Measurements from ENCODE around the gene DCTN4. TPM values are rescaled to one million over a fixed set of nuclear protein-coding genes. Genes with fewer than 3 reads are reported as not detected.

Gene DCTN4
- polyA plus RNA-seq, 2 of the 4 experiments (the other 2 are of a cell fraction): 18.7 to 38.4 TPM

GRCh38 chr5:150762211-150762610 is 3.4 kb upstream of the DCTN4 start:
- FAIRE-seq (no peak), ATAC-seq (no peak), DNase-seq (ENCODE audit: low read depth in 1 of 2, low spot score in 1 of 2) (no peak)
- 66% methylated on average over 5 of the region's 5 CpGs for WGBS (ENCODE audit: missing lambda C conversion rate)
- peaks cover 3% of the 10 kb centered on the region for H3K4me1 ChIP-seq
- ChIA-PET POLR2A (no interaction called here), CTCF (interaction anchor here (0.6 to 3.2 kb wide), 3 partner anchors 15 to 263 kb away, joined by 3 to 15 read pairs (median 4); partner anchors contain the start of gene SMIM3)
- peaks cover 8% of the 10 kb centered on the region; the same call in 1 of the 3 replicates for H3K9me3 ChIP-seq
- H3K27ac ChIP-seq: no peak overlapping the region
- H3K4me3 ChIP-seq: no peak overlapping the region
- H3K4me2 ChIP-seq: no peak overlapping the region
- TF ChIP-seq JUNB (IDR thresholded peaks at IDR 0.05): no peak
- no peak for TF ChIP-seq NPAS2 (CRISPR knock-in tag; IDR thresholded peaks at IDR 0.05; ENCODE audit: borderline replicate concordance)
- TF ChIP-seq BCL3 (IDR thresholded peaks at IDR 0.05): no peak
- TF ChIP-seq RARB (CRISPR knock-in tag; IDR thresholded peaks at IDR 0.05): no peak
- TF ChIP-seq BHLHE40 (IDR thresholded peaks at IDR 0.05; ENCODE audit: low read depth, low read length): no peak
- TF ChIP-seq EP300 (IDR thresholded peaks at IDR 0.05): no peak
- TF ChIP-seq, protein P1, sequence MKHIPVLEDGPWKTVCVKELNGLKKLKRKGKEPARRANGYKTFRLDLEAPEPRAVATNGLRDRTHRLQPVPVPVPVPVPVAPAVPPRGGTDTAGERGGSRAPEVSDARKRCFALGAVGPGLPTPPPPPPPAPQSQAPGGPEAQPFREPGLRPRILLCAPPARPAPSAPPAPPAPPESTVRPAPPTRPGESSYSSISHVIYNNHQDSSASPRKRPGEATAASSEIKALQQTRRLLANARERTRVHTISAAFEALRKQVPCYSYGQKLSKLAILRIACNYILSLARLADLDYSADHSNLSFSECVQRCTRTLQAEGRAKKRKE (CRISPR knock-in tag; IDR thresholded peaks at IDR 0.05; ENCODE audit: low read depth): no peak
- no peak for TF ChIP-seq SMC3 (IDR thresholded peaks at IDR 0.05)
- TF ChIP-seq, protein P2, sequence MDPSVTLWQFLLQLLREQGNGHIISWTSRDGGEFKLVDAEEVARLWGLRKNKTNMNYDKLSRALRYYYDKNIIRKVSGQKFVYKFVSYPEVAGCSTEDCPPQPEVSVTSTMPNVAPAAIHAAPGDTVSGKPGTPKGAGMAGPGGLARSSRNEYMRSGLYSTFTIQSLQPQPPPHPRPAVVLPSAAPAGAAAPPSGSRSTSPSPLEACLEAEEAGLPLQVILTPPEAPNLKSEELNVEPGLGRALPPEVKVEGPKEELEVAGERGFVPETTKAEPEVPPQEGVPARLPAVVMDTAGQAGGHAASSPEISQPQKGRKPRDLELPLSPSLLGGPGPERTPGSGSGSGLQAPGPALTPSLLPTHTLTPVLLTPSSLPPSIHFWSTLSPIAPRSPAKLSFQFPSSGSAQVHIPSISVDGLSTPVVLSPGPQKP (IDR thresholded peaks at IDR 0.05; ENCODE audit: low read depth, low read length): no peak
- TF ChIP-seq NR3C1 (IDR thresholded peaks at IDR 0.05): no peak
- TF ChIP-seq FOSB (CRISPR knock-in tag; IDR thresholded peaks at IDR 0.05): no peak
- TF ChIP-seq, protein P3, sequence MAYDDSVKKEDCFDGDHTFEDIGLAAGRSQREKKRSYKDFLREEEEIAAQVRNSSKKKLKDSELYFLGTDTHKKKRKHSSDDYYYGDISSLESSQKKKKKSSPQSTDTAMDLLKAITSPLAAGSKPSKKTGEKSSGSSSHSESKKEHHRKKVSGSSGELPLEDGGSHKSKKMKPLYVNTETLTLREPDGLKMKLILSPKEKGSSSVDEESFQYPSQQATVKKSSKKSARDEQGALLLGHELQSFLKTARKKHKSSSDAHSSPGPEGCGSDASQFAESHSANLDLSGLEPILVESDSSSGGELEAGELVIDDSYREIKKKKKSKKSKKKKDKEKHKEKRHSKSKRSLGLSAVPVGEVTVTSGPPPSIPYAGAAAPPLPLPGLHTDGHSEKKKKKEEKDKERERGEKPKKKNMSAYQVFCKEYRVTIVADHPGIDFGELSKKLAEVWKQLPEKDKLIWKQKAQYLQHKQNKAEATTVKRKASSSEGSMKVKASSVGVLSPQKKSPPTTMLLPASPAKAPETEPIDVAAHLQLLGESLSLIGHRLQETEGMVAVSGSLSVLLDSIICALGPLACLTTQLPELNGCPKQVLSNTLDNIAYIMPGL (CRISPR knock-in tag; IDR thresholded peaks at IDR 0.05; ENCODE audit: borderline replicate concordance): no peak
- TF ChIP-seq HEYL (CRISPR knock-in tag; IDR thresholded peaks at IDR 0.05): no peak

DNA sequence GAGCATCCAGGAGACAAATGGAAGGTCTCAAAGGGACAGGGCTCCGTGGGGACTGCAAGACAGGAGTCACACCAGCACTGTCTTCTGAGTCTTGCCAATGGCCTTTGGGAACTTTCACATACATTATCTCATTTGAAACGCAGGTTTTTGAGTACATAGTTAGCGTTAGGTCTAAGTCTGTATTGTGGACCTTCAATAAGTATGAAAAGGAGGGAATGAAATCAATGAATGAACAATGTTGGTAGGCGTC is 442 bp upstream of the DCTN4 start:
- no peak for DNase-seq (ENCODE audit: low read depth in 1 of 2, low spot score in 1 of 2)
- peak overlapping the region; percentile 91 to 93 for H3K27ac ChIP-seq
- H3K4me3 ChIP-seq: peak overlapping the region; percentile 58
- POLR2A ChIA-PET: interaction anchor here (0.9 to 1.4 kb wide), 4 partner anchors 18 to 59 kb away, joined by 3 to 22 read pairs (median 8); partner anchors contain the start of genes RBM22 and SMIM3
- 63% methylated on average over 4 of the region's 4 CpGs for WGBS (ENCODE audit: missing lambda C conversion rate)
- CTCF ChIA-PET: interaction anchor here (1.9 to 2.2 kb wide), 2 partner anchors 18 to 20 kb away, joined by 7 to 8 read pairs; partner anchors contain the start of gene SMIM3
- peak; percentile 23 to 55 for ATAC-seq
- H3K4me1 ChIP-seq: peaks cover 9% of the 10 kb centered on the region
- no peaks in the 10 kb centered on the region for H3K9me3 ChIP-seq
- peak overlapping the region; percentile 74 for H3K4me2 ChIP-seq
- TF ChIP-seq RARB (CRISPR knock-in tag; IDR thresholded peaks at IDR 0.05) (no peak), JUN (IDR thresholded peaks at IDR 0.05) (no peak), SREBF2 (IDR thresholded peaks at IDR 0.05) (no peak), BHLHE40 (IDR thresholded peaks at IDR 0.05; ENCODE audit: low read depth, low read length) (no peak), RCOR1 (IDR thresholded peaks at IDR 0.05; ENCODE audit: low read depth, low read length) (no peak), ZSCAN20 (CRISPR knock-in tag; IDR thresholded peaks at IDR 0.05) (no peak), HDAC2 (IDR thresholded peaks at IDR 0.05) (no peak), MAX (IDR thresholded peaks at IDR 0.05) (no peak), CBX2 (IDR thresholded peaks at IDR 0.05; ENCODE audit: borderline replicate concordance, low read depth) (no peak), HOXA7 (CRISPR knock-in tag; IDR thresholded peaks at IDR 0.05) (no peak), ZNF302 (CRISPR knock-in tag; IDR thresholded peaks at IDR 0.05) (no peak), EHF (CRISPR knock-in tag; IDR thresholded peaks at IDR 0.05) (no peak)
- TF ChIP-seq, protein P3 (CRISPR knock-in tag; IDR thresholded peaks at IDR 0.05; ENCODE audit: borderline replicate concordance): no peak
- no peak for FAIRE-seq
